ENCODE data around the gene PCSK6. TPM values are rescaled to one million over a fixed set of nuclear protein-coding genes. Genes with fewer than 3 reads are reported as not detected.
"Not testable (repeated sequence)": the region's sequence is repeated elsewhere in the genome, so short reads cannot be mapped to it uniquely, and the experiment has no call there.

The PCSK6 gene
- total RNA-seq, 1 experiment from 2014 or later, result 0.36 TPM

DNA sequence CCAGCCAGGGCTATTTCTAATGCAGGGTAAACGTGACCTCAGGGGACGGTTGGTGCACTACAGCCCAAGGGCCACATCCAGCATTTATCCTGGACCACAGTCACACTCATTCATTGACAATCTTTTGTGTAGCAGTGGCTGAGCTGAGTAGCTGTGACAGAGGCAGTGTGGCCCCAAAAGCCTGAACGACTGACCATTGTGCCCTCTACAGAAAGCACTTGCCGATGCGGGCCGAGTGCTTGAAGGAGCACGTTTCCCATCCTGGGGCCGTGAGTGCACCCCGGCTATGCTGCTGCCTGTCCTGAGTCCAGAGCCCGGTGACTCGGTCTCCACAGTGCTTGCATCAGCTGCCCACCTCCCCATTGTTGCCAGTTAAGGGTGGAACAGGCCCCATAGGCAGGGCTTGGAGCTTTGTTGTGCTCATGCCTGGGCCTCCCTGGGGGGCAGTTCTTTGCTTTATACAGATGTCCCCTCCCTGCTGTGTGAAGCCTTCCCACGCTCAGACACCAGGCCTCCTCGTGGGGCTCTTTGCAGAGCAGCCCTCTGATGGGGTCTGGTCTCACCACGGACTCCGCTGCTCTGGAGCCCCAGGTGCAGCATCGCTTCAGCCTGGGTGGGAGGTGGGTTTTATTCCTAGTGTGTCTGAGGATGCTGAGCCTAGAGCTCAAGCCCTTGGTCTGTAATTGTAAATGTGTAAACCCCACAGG, 181.5 kb downstream of the PCSK6 start:
- H3K4me3 ChIP-seq, result no peak overlapping the region
- no peaks in the 10 kb centered on the region for H3K36me3 ChIP-seq
- no peaks in the 10 kb centered on the region for H3K4me1 ChIP-seq
- no peak overlapping the region for H3K27ac ChIP-seq
- no peaks in the 10 kb centered on the region for H3K27me3 ChIP-seq
- no peak for DNase-seq
- no peaks in the 10 kb centered on the region for H3K9me3 ChIP-seq (replicated peaks)

DNA sequence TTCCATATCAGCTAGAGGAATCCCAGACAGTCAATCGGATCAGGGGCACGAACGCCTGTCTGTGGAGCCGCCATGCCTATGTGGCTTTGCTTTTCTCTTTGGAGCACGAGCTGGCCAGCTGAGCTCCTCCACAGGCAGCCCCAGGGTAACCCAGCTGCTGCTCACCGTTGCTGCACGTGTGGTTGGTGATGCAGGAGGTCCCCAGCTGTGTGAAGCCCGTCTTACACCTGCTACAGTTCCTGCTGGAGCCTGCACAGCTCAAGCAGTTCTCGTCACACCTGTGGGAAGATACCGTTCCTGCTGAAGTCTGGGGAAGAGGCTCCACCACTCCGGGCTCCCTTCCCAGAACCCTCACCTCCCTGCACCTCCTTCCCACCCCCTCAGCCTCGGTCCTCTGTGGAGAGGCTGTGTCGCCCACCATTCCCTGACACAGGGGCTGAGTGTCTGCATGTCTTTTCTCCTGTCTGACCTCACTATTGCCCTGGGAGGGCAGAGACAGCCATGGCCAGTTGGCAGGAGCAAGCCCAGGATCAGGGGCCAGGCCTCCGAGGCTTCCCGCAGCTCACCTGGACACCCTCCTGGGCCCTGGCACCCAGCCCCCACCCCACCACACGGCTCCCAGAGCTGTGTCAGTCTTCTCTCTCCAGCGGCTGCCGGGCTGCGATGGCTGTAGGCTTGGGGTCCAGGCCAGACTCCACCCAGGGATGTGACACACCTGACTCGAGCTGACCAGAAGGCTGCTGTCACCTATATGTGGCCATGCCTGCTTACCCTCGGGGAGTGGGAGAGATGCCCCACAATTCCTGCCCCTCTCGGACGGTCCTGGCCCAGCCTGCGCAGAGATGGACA, 182.2 kb downstream of the PCSK6 start:
- Histone ChIP-seq H3K9me3 (replicated peaks) (no peaks in the 10 kb centered on the region), H3K27me3 (no peaks in the 10 kb centered on the region)

GRCh38 chr15:101306341-101307047, 183.0 kb downstream of the PCSK6 start:
- H3K4me1 ChIP-seq, result no peaks in the 10 kb centered on the region
- no peaks in the 10 kb centered on the region for H3K9me3 ChIP-seq (replicated peaks)
- H3K4me3 ChIP-seq, result no peak overlapping the region
- no peaks in the 10 kb centered on the region for H3K36me3 ChIP-seq
- DNase-seq, result no peak
- H3K27ac ChIP-seq, result no peak overlapping the region
- no peaks in the 10 kb centered on the region for H3K27me3 ChIP-seq

More for the DNA sequence above, 182.2 kb downstream of the PCSK6 start:
- no peaks in the 10 kb centered on the region for H3K4me1 ChIP-seq
- no peak for DNase-seq
- H3K27ac ChIP-seq, result no peak overlapping the region
- H3K36me3 ChIP-seq, result no peaks in the 10 kb centered on the region
- no peak overlapping the region for H3K4me3 ChIP-seq

DNA sequence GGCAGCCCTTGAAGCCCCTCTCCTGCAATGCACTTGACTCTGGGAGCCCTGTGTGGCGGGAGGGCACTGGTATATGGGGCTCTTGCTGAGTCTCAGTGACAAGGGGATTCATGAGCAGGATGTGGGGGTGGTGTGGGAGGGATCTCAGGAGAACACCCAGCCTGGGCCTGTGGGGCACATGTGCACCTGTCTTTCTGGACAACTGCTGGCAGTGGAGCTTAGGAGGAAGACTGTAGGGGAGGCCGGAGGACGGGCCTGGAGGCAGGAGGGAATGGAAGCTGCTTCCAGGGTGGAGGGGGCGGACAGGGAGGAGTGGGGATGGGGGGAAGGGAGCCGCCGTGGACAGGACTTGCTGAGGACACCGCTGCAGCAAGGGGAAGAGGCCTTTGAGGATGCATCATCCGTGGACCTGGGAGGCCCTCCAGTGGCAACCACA, 183.7 kb downstream of the PCSK6 start:
- no peak overlapping the region for H3K4me3 ChIP-seq
- H3K9me3 ChIP-seq (replicated peaks), result no peaks in the 10 kb centered on the region
- no peaks in the 10 kb centered on the region for H3K36me3 ChIP-seq
- no peak overlapping the region for H3K27ac ChIP-seq
- peak; percentile 53 to 66 for DNase-seq
- no peaks in the 10 kb centered on the region for H3K27me3 ChIP-seq
- no peaks in the 10 kb centered on the region for H3K4me1 ChIP-seq

DNA sequence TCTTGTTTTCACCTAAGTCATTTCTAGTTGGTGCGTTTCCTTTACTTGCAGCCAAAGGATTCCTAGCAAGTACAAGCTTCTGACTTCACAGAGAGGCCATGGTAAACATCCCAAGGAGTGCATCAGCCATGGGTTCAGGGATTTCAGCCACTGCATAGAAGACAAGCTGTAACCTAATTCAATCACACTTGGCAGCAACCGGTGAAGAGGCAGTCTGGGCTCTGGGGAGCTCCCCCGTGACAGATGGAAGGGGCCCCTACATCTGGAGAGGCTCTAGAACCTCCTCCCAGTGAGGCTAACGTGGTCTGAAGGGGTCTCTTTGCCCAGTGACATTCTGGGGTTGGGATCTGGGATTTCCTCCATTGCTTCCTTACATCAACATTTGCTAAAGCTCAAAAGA, 186.1 kb downstream of the PCSK6 start:
- no peak for DNase-seq
- H3K27me3 ChIP-seq, result no peaks in the 10 kb centered on the region
- H3K36me3 ChIP-seq, result no peaks in the 10 kb centered on the region
- H3K4me1 ChIP-seq, result no peaks in the 10 kb centered on the region
- H3K27ac ChIP-seq, result no peak overlapping the region
- H3K4me3 ChIP-seq, result no peak overlapping the region
- H3K9me3 ChIP-seq (replicated peaks), result no peaks in the 10 kb centered on the region

DNA sequence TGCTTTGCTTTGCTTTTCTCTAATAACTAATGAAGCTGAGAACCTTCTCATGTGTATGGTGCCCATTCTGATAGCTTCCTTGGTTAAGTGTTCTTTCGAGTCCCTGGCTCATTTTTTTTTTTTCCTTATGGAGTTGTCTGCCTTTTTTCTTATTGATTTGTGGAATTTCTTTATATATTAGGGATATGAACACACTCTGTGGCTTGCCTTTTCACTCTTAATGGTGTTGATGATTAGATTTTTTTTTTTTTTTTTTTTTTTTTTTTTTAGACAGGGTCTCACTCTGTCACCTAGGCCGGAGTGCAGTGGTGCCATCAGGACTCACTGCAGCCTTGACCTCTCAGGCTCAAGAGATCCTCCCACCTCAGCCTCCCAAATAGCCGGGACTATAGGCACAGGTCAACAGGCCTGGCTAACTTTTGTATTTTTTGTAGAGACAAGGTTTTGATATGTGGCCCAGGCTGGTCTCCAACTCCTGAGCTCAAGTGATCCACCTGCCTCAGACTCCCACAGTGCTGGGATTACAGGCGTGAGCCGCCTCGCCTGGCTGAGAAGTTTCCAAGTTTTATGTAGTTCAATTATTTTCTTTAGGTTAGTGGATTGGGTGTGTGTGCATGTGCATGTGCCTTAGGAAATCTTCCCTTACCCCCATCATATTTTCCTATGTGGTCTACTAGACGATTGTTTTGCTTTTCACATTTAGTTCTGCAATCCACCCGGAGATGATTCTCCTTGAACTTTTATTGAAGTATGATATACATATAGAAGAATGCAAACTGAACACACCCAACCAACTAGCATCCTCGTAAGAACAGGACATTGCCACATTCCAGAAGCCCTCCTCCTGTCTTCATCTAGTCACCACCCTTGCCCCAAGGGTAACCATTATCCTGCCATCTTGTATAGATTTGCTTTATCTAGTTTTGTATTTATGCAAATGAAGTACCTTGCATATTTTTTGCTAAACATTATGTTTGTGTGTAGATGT, 192.8 kb downstream of the PCSK6 start:
- no peak for DNase-seq
- Histone ChIP-seq H3K27ac (no peak overlapping the region), H3K4me3 (peak overlapping the region; percentile 94; the same call in 1 of the 2 replicates), H3K36me3 (peaks cover 9% of the 10 kb centered on the region), H3K9me3 (replicated peaks) (no peaks in the 10 kb centered on the region), H3K27me3 (no peaks in the 10 kb centered on the region), H3K4me1 (peaks cover 7% of the 10 kb centered on the region; the same call in 1 of the 2 replicates)

GRCh38 chr15:101295607-101296161, 193.8 kb downstream of the PCSK6 start:
- DNase-seq, result no peak

GRCh38 chr15:101294731-101295606, 194.5 kb downstream of the PCSK6 start, which contains the start of gene SNRPA1:
Gene SNRPA1 (minus strand): TSS chr15:101295248. CDS start chr15:101295178, 70 bp downstream.
- Histone ChIP-seq H3K27ac (peak within 1 kb of the TSS; percentile 84), H3K36me3 (peaks cover 22% of the 10 kb centered on the region), H3K4me3 (peak within 1 kb of the TSS; percentile 94), H3K4me1 (peaks cover 7% of the 10 kb centered on the region; the same call in 1 of the 2 replicates), H3K27me3 (no peaks in the 10 kb centered on the region), H3K9me3 (replicated peaks) (no peaks in the 10 kb centered on the region)
- DNase-seq, result peak; percentile 96 to 97

More at GRCh38 chr15:101295607-101296161, 193.8 kb downstream of the PCSK6 start:
- peaks cover 19% of the 10 kb centered on the region for H3K36me3 ChIP-seq
- H3K4me3 ChIP-seq, result peak overlapping the region; percentile 94
- no peaks in the 10 kb centered on the region for H3K9me3 ChIP-seq (replicated peaks)
- peaks cover 7% of the 10 kb centered on the region; the same call in 1 of the 2 replicates for H3K4me1 ChIP-seq
- H3K27me3 ChIP-seq, result no peaks in the 10 kb centered on the region
- peak overlapping the region; percentile 84 for H3K27ac ChIP-seq

DNA sequence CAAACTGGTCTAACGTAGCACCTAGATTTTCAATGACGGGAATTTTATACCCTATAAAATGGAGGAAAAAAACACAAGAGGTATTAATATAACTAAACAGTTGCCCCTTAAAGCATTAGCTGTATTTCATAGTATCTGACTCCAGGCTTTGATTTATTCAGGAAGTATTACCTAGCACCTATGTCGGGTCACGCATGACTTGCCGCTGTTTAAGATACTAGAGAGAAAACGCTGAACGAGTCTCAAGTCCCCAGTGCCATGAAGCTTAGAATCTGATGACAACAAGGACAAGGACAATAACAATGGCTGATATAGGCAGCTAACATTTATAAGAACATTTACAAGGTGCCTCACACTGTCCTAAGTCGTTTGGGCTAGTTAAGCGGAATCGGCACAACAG, 196.4 kb downstream of the PCSK6 start:
- H3K4me3 ChIP-seq, result peak overlapping the region; percentile 94; the same call in 1 of the 2 replicates
- DNase-seq, result no peak
- H3K9me3 ChIP-seq (replicated peaks), result no peaks in the 10 kb centered on the region
- H3K4me1 ChIP-seq, result peaks cover 7% of the 10 kb centered on the region; the same call in 1 of the 2 replicates
- H3K36me3 ChIP-seq, result peaks cover 38% of the 10 kb centered on the region
- H3K27ac ChIP-seq, result no peak overlapping the region
- no peaks in the 10 kb centered on the region for H3K27me3 ChIP-seq

DNA sequence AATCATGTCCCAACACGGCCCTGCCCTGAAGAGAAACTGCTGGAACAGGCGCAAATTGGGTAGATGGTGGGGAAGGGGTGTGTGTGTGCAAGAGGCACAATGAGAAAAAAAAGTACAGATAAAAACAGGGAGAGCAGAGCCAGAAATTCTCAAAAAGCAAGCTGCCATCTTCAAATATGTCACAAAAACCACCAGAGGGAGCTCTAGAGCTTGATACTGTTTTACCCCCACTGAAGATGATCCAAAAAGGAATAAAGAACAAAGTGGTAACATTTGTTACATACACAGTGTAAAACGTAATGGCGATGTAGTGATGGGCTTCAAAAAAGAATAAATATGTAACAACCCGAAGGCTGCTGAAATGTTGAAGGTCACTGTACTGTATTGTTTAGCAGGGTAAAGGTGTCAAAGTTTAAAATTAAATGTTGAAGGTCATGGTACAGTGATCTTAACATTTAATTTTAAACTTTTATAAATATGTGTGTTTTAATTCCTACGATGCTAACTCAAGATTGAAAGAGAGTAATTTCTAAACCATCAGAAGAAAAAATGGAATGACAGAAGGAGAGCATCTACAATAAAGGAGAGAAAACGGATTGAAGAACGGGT, 200.5 kb downstream of the PCSK6 start:
- H3K27me3 ChIP-seq, result no peaks in the 10 kb centered on the region
- 0 out of 2 replicates have a peak, but pooled peaks cover 7% of the 10 kb centered on the region for H3K4me1 ChIP-seq
- H3K4me3 ChIP-seq, result no peak overlapping the region
- H3K9me3 ChIP-seq (replicated peaks), result no peaks in the 10 kb centered on the region
- H3K36me3 ChIP-seq, result peaks cover 77% of the 10 kb centered on the region
- DNase-seq, result peak; percentile 40 to 75
- H3K27ac ChIP-seq, result no peak overlapping the region

DNA sequence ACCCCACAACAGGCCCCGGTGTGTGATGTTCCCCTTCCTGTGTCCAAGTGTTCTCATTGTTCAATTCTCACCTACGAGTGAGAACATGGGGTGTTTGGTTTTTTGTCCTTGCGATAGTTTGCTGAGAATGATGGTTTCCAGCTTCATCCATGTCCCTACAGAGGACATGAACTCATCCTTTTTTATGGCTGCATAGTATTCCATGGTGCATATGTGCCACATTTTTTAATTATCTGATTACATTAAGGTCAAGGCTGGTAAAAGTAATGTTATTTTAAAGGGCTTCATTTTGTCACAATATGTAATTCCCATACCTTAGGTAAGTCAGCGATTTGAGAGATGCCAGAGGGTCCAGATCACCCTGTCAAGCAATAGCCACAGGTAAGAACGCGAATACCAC, 202.2 kb downstream of the PCSK6 start:
- not testable (repeated sequence) for H3K27ac ChIP-seq; DNase-seq; H3K4me3 ChIP-seq; H3K4me1 ChIP-seq; H3K27me3 ChIP-seq; H3K9me3 ChIP-seq (replicated peaks)
- H3K36me3 ChIP-seq, result peaks cover 90% of the 10 kb centered on the region

DNA sequence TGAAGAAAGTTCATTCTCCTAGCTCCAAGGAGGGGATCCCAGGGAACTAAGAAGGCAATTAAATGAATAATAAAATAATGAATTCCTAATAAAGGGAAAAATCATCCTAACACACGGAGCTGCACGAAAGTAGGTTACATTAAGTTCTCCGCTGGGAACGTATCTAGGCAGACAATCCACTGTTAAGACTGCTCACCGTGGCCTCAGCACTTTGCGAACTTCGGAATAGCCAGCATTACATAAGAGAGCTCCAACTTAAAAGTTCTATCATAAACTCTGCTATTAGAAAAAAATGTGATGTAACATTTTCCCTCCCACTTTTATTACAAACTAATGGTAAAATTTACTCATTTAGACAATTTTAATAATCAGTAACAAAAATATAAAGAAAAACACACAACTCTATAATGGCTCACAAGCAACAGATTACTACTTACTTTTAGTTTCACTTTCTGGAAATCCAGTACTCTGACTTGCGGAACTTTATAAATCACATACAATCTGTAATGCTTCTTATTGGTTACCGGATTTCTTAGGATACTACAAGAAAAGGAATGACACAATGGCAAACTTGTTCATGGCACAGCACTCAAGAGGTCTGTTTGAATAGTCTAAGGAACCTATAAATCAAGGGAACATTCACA, 202.9 kb downstream of the PCSK6 start:
- Histone ChIP-seq H3K4me1 (no peaks in the 10 kb centered on the region), H3K36me3 (peaks cover 90% of the 10 kb centered on the region), H3K9me3 (replicated peaks) (no peaks in the 10 kb centered on the region), H3K27ac (no peak overlapping the region), H3K4me3 (no peak overlapping the region), H3K27me3 (no peaks in the 10 kb centered on the region)
- DNase-seq, result no peak

All from SJCRH30 (cell line).